Right renal pelvis (tissue), 4 donors: ENCODE measurements around the gene SSTR4. TPM values are rescaled to one million over a fixed set of nuclear protein-coding genes. Genes with fewer than 3 reads are reported as not detected.

Experiments
- DNase-seq, 4 donors: peaks; one replicate each; pipeline ENCODE4 v3.0.0-alpha.2; 2013; ENCODE audit warnings: low read depth in 4 of 4, low spot score in 3 of 4, missing footprints in 1 of 4
- polyA plus RNA-seq, 4 donors: library from polyadenylated mRNA; unstranded; fragments of 120-200 nt; gene quantifications; one replicate each; pipeline ENCODE4 v1.2.1, GENCODE V29; 2013; ENCODE audit not compliant: insufficient read length in 4 of 4

SSTR4 gene
- polyA plus RNA-seq, 4 donors, result 0.06 TPM; not detected in 3

GRCh38 chr20:23063168-23063567, 28.1 kb downstream of the SSTR4 start:
- no peak for DNase-seq

GRCh38 chr20:23063581-23063980, 28.5 kb downstream of the SSTR4 start:
- no peak for DNase-seq

GRCh38 chr20:23065266-23066201, 30.4 kb downstream of the SSTR4 start:
- no peak for DNase-seq

- no peak for DNase-seq
These were observed 31.7 kb downstream of the SSTR4 start for GRCh38 chr20:23066772-23067171.

- DNase-seq, result no peak
These were observed 33.2 kb downstream of the SSTR4 start for GRCh38 chr20:23068283-23068682.

- DNase-seq, result no peak
These were observed 34.0 kb downstream of the SSTR4 start for GRCh38 chr20:23069108-23069507.

GRCh38 chr20:23071398-23071797, 36.3 kb downstream of the SSTR4 start:
- no peak for DNase-seq

GRCh38 chr20:23071996-23072395, 36.9 kb downstream of the SSTR4 start:
- no peak for DNase-seq

GRCh38 chr20:23072892-23073586, 37.9 kb downstream of the SSTR4 start:
- no peak for DNase-seq

- no peak for DNase-seq
These were observed 38.9 kb downstream of the SSTR4 start for GRCh38 chr20:23074052-23074451.

- DNase-seq, result no peak
These were observed 42.2 kb downstream of the SSTR4 start for GRCh38 chr20:23077277-23077676.

- DNase-seq, result no peak
These were observed 43.4 kb downstream of the SSTR4 start for GRCh38 chr20:23078351-23079015.

- no peak for DNase-seq
These were observed 43.9 kb downstream of the SSTR4 start for GRCh38 chr20:23079016-23079351.

- no peak for DNase-seq
These were observed 44.8 kb downstream of the SSTR4 start for GRCh38 chr20:23079926-23080325.

GRCh38 chr20:23080521-23080920, 45.4 kb downstream of the SSTR4 start:
- no peak for DNase-seq

- DNase-seq, result no peak
These were observed 46.2 kb downstream of the SSTR4 start for GRCh38 chr20:23081263-23081819.

GRCh38 chr20:23082846-23083552, 47.9 kb downstream of the SSTR4 start:
- DNase-seq, result no peak

- no peak for DNase-seq
These were observed 48.6 kb downstream of the SSTR4 start for GRCh38 chr20:23083553-23084220.

GRCh38 chr20:23084282-23084844, 49.3 kb downstream of the SSTR4 start:
- DNase-seq, result no peak
